ENCODE results near the gene FNDC1. TPM values are rescaled to one million over a fixed set of nuclear protein-coding genes. Genes with fewer than 3 reads are reported as not detected.

The FNDC1 gene
- polyA plus RNA-seq, 1 donor, result 124 TPM

- DNase-seq, result no peak
These were observed 140.5 kb downstream of the FNDC1 start for GRCh38 chr6:159309723-159310122.

GRCh38 chr6:159311618-159312017, 142.4 kb downstream of the FNDC1 start:
- DNase-seq, result no peak

DNA sequence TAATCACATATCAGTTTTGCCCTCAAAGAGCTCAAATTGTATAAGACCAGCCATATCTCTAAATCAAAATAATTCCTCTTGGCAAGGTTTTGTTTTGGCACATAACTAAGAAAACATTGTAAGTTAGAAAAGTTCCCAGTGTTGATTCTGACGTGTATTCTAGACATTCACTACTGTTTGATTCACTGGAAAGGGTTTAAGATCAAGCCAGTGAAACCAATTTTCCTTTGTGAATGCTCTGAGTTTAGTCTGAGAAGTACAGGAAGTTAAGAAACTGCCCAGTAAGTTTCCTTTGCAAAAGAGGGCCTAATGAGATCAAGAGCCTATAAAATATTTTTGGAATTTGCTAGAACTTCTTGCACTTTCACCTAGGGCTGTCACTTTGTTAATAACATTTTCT, 143.0 kb downstream of the FNDC1 start:
- peak; percentile 24 for DNase-seq

DNA sequence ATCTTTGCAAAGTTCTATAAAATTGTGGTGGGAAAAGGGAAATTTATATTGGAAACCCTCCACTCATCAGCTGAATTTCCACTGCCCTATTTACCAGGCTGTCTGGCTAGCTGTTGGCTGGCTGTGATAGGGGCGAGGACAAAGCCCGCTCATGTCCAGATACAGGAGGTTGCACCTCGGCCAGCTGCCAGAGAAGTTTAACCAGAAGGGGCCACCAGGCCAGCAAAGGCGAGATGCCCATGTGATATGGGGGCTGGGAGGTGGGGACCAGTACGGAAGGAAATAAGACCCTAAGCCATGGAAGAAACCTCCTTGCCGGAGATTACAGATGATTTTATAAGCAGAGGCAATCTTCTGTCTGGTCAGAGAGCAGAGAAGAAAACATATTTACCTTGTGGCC, 143.8 kb downstream of the FNDC1 start:
- DNase-seq, result peak; percentile 34

- no peak for DNase-seq
These were observed 146.4 kb downstream of the FNDC1 start for GRCh38 chr6:159315562-159315961.

DNA sequence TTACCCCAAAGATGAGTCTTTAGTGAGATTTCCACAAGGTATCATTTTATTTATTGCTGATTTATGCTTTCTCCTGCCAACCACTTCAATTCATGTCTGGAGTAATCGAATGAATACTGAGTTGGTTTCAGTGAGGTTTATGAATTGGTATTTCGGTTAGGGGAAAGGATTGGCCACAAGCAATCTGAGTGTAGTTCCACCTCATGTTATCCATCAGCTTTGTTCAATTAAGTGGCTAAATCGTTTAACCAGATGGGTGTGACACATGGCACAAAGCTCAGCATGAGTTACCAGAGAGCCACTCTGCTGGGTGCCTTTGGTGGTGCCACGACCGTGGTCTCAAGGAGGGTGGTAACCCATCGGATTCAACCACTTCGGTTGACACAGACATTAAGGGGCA, 148.2 kb downstream of the FNDC1 start:
- DNase-seq, result no peak

DNA sequence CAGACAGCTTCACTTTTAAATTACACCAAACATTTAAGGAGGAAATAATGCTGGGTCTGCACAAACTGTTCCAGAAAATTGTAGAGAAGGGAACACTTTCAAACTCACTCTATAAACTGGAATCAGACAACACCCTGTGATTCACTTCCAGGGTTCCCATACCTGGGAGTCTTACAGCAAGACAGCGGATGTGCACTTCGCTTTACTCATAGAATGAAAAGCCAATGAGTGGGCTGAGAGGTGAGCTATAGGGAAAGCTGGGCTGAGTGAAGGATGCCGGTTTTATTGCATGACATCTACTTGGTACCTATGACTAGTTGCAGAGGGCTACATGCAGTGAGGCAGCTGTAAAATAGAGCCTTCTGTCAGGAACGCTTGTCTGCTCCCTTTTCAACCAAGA, 152.1 kb downstream of the FNDC1 start:
- no peak for DNase-seq

Other genes with a start within 250 kb of the FNDC1 start
- gene RSPH3, start 169.2 kb upstream of the FNDC1 start, polyA plus RNA-seq (ENCODE audit: insufficient read length), result 3.2 TPM
- gene TAGAP, start 124.4 kb upstream of the FNDC1 start, polyA plus RNA-seq (ENCODE audit: insufficient read length), result 0.77 TPM

All from hindlimb muscle (tissue), 1 donor.